Astrocyte (in vitro differentiated cells and primary cell): ENCODE results near the gene ENOSF1. TPM values are rescaled to one million over a fixed set of nuclear protein-coding genes. Genes with fewer than 3 reads are reported as not detected.

Source experiments
- DNase-seq: peaks from one replicate; pipeline ENCODE4 v3.0.0-alpha.2; 2010; ENCODE audit warnings: low read depth
- FAIRE-seq: peaks from 2 replicates; lab custom pipeline; 2011; peaks lifted over from hg19 to GRCh38; lab: Jason Lieb, UNC
- H2AFZ ChIP-seq: 2 replicates; pipeline ENCODE4 v1.6.0; 2012; ENCODE audit warnings: low read depth, low read length, inconsistent platforms
- H3K27ac ChIP-seq: 2 replicates; pipeline ENCODE4 v1.5.1; 2011; ENCODE audit warnings: low read depth, low read length, inconsistent platforms
- H3K27me3 ChIP-seq: 2 replicates; pipeline ENCODE4 v1.6.0; 2011; ENCODE audit warnings: low read length, inconsistent platforms; ENCODE audit not compliant: insufficient read depth
- H3K36me3 ChIP-seq: 2 replicates; pipeline ENCODE4 v1.5.1; 2011; ENCODE audit warnings: low read length, inconsistent platforms; ENCODE audit not compliant: insufficient read depth
- H3K4me1 ChIP-seq: 2 replicates; pipeline ENCODE4 v1.5.1; 2011; ENCODE audit warnings: low read length, inconsistent platforms; ENCODE audit not compliant: insufficient read depth
- H3K4me2 ChIP-seq: 2 replicates; pipeline ENCODE4 v1.6.0; 2012; ENCODE audit warnings: low read length, inconsistent platforms
- H3K4me3 ChIP-seq: 2 replicates; pipeline ENCODE4 v1.5.1; 2011; ENCODE audit warnings: low read depth, mild to moderate bottlenecking, low read length, inconsistent platforms; ENCODE audit not compliant: insufficient read depth
- H3K79me2 ChIP-seq: 2 replicates; pipeline ENCODE4 v1.6.0; 2012; ENCODE audit warnings: mild to moderate bottlenecking, low read length, inconsistent platforms; ENCODE audit not compliant: insufficient read depth
- H3K9ac ChIP-seq: 2 replicates; pipeline ENCODE4 v1.6.0; 2012; ENCODE audit warnings: mild to moderate bottlenecking, low read length, inconsistent platforms
- H3K9me3 ChIP-seq: 2 replicates; pipeline ENCODE4 v1.5.1; 2012; ENCODE audit warnings: low read depth, mild to moderate bottlenecking, low read length, inconsistent platforms; ENCODE audit not compliant: insufficient read depth
- H4K20me1 ChIP-seq: 2 replicates; pipeline ENCODE4 v1.6.0; 2012; ENCODE audit warnings: low read length, inconsistent platforms; ENCODE audit not compliant: insufficient read depth
- H3K27ac Mint-ChIP-seq: one replicate; pipeline ENCODE4 v1.8.0; 2021; ENCODE audit warnings: mild to moderate bottlenecking, mixed read lengths; ENCODE audit not compliant: unreplicated experiment
- H3K27me3 Mint-ChIP-seq: one replicate; pipeline ENCODE4 v1.8.0; 2021; ENCODE audit warnings: low read depth, mixed read lengths; ENCODE audit not compliant: unreplicated experiment
- H3K36me3 Mint-ChIP-seq: one replicate; pipeline ENCODE4 v1.8.0; 2021; ENCODE audit warnings: low read depth, mixed read lengths; ENCODE audit not compliant: unreplicated experiment
- H3K4me1 Mint-ChIP-seq: one replicate; pipeline ENCODE4 v1.8.0; 2021; ENCODE audit warnings: low read depth, mixed read lengths; ENCODE audit not compliant: unreplicated experiment
- H3K4me3 Mint-ChIP-seq: one replicate; pipeline ENCODE4 v1.8.0; 2021; ENCODE audit warnings: mild to moderate bottlenecking, moderate library complexity, mixed read lengths; ENCODE audit not compliant: unreplicated experiment
- H3K9me3 Mint-ChIP-seq: one replicate; pipeline ENCODE4 v1.8.0; 2021; ENCODE audit warnings: mild to moderate bottlenecking, mixed read lengths; ENCODE audit not compliant: unreplicated experiment
- EZH2 ChIP-seq: IDR thresholded peaks from 2 replicates; pipeline ENCODE4 v1.6.1; 2012; ENCODE audit warnings: mild to moderate bottlenecking, low read length, inconsistent platforms; ENCODE audit not compliant: insufficient read depth
- total RNA-seq: library from RNA; stranded (reverse); gene quantifications from 2 replicates; pipeline ENCODE4 v1.2.1, GENCODE V29; 2021
- TF ChIP-seq, protein P1 (sequence below): IDR thresholded peaks from 2 replicates; pipeline ENCODE4 v1.5.1; 2011; ENCODE audit warnings: low read depth, mild to moderate bottlenecking, inconsistent platforms, low read length, moderate library complexity; ENCODE audit not compliant: insufficient read depth

ENOSF1 gene
- total RNA-seq, 1 donor from 2014 or later = 14.4 TPM

DNA sequence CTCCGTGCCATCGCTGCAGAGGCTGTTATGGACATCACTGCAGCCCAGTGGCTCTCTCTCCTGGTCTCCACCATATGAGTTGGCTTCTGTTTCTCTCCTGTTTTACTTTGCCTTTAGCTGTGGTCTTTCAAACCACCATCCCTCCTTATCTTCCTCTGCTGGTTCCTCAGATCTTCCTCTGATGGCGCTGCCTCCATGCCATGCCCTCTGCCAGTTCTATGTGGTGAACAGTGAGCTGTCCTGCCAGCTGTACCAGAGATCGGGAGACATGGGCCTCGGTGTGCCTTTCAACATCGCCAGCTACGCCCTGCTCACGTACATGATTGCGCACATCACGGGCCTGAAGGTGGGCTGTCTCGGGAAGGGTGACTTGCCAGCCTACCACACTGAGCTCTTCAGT is 41.9 kb downstream of the ENOSF1 start:
- H3K4me1 ChIP-seq = no peaks in the 10 kb centered on the region
- H3K4me3 ChIP-seq = no peak overlapping the region
- FAIRE-seq (no peak), DNase-seq (no peak)
- H2AFZ ChIP-seq = no peak overlapping the region
- H3K9ac ChIP-seq = no peak overlapping the region
- H3K27me3 ChIP-seq = no peaks in the 10 kb centered on the region
- Mint-ChIP-seq H3K27ac (no peak overlapping the region), H3K4me3 (no peak overlapping the region), H3K4me1 (no peaks in the 10 kb centered on the region), H3K27me3 (no peaks in the 10 kb centered on the region), H3K36me3 (peaks cover 15% of the 10 kb centered on the region), H3K9me3 (peaks cover 3% of the 10 kb centered on the region)
- no peak for TF ChIP-seq EZH2
- TF ChIP-seq, protein P1, sequence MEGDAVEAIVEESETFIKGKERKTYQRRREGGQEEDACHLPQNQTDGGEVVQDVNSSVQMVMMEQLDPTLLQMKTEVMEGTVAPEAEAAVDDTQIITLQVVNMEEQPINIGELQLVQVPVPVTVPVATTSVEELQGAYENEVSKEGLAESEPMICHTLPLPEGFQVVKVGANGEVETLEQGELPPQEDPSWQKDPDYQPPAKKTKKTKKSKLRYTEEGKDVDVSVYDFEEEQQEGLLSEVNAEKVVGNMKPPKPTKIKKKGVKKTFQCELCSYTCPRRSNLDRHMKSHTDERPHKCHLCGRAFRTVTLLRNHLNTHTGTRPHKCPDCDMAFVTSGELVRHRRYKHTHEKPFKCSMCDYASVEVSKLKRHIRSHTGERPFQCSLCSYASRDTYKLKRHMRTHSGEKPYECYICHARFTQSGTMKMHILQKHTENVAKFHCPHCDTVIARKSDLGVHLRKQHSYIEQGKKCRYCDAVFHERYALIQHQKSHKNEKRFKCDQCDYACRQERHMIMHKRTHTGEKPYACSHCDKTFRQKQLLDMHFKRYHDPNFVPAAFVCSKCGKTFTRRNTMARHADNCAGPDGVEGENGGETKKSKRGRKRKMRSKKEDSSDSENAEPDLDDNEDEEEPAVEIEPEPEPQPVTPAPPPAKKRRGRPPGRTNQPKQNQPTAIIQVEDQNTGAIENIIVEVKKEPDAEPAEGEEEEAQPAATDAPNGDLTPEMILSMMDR = no peak
- no peak overlapping the region for H3K27ac ChIP-seq
- H3K9me3 ChIP-seq = no peaks in the 10 kb centered on the region
- no peak overlapping the region for H3K4me2 ChIP-seq
- peaks cover 9% of the 10 kb centered on the region for H3K79me2 ChIP-seq
- H3K36me3 ChIP-seq = peaks cover 45% of the 10 kb centered on the region
- no peaks in the 10 kb centered on the region for H4K20me1 ChIP-seq

- no peaks in the 10 kb centered on the region for H3K4me1 ChIP-seq
- Mint-ChIP-seq H3K4me1 (no peaks in the 10 kb centered on the region), H3K4me3 (no peak overlapping the region), H3K27me3 (no peaks in the 10 kb centered on the region), H3K36me3 (peaks cover 11% of the 10 kb centered on the region), H3K9me3 (peaks cover 3% of the 10 kb centered on the region), H3K27ac (no peak overlapping the region)
- H3K4me2 ChIP-seq = no peak overlapping the region
- no peak overlapping the region for H3K27ac ChIP-seq
- FAIRE-seq (no peak), DNase-seq (no peak)
- no peaks in the 10 kb centered on the region for H3K27me3 ChIP-seq
- no peak overlapping the region for H2AFZ ChIP-seq
- TF ChIP-seq EZH2 = no peak
- TF ChIP-seq, protein P1 = no peak
- no peaks in the 10 kb centered on the region for H4K20me1 ChIP-seq
- no peak overlapping the region for H3K4me3 ChIP-seq
- H3K9me3 ChIP-seq = no peaks in the 10 kb centered on the region
- H3K36me3 ChIP-seq = peaks cover 36% of the 10 kb centered on the region
- H3K79me2 ChIP-seq = peaks cover 9% of the 10 kb centered on the region
- no peak overlapping the region for H3K9ac ChIP-seq
These were observed 43.4 kb downstream of the ENOSF1 start for GRCh38 chr18:669077-669476.

DNA sequence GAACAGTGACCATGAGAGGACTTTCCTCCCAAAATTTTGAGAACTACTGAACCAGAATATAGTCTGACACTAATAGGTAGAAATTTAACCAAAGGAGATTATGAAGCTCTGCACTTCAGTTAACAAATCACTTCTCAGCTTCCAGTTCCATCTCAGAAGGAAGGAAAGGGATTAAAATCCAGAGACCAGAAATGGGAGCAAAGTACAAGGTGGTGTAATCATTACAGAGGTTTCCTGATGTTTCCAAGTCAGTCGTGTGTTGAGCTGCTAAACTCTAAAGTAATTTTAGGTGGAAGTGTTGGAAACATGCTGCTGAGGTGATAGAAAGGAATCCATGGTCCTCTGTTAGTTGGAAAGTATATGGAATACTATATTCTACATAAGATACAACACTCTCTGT is 44.2 kb downstream of the ENOSF1 start:
- FAIRE-seq = no peak

More for the DNA sequence above, 44.2 kb downstream of the ENOSF1 start:
- Histone ChIP-seq H3K9ac (no peak overlapping the region), H4K20me1 (no peaks in the 10 kb centered on the region), H2AFZ (no peak overlapping the region), H3K27ac (no peak overlapping the region), H3K4me3 (no peak overlapping the region), H3K27me3 (no peaks in the 10 kb centered on the region), H3K4me2 (no peak overlapping the region), H3K4me1 (no peaks in the 10 kb centered on the region), H3K79me2 (peaks cover 9% of the 10 kb centered on the region), H3K9me3 (no peaks in the 10 kb centered on the region), H3K36me3 (peaks cover 33% of the 10 kb centered on the region)
- no peak for DNase-seq
- Mint-ChIP-seq H3K27ac (no peak overlapping the region), H3K9me3 (peaks cover 3% of the 10 kb centered on the region), H3K4me1 (no peaks in the 10 kb centered on the region), H3K36me3 (peaks cover 11% of the 10 kb centered on the region), H3K27me3 (no peaks in the 10 kb centered on the region), H3K4me3 (no peak overlapping the region)
- TF ChIP-seq EZH2 = no peak
- TF ChIP-seq, protein P1 = no peak
